Prostate gland (tissue), 2 donors: ENCODE data around the gene DTX4.

ENCODE experiments used
- POLR2AphosphoS5 ChIP-seq: sonication (generic); formaldehyde crosslinking; IDR thresholded peaks from one replicate; pipeline ENCODE4 v1.6.1; 2017; ENCODE audit warnings: antibody characterized with exemption
- TF ChIP-seq, protein P1 (sequence below), 4 experiments: fragments of 200-600 bp in 2 of 4; fragments of 450-650 bp in 2 of 4; sonication (generic) in 2 of 4; IDR thresholded peaks; 1 replicate in 3 of 4; 2 replicates in 1 of 4; pipeline ENCODE4 v1.5.1; 2016 to 2019; ENCODE audit warnings: antibody characterized with exemption in 4 of 4, mild to moderate bottlenecking in 2 of 4, moderate library complexity in 2 of 4

DNA sequence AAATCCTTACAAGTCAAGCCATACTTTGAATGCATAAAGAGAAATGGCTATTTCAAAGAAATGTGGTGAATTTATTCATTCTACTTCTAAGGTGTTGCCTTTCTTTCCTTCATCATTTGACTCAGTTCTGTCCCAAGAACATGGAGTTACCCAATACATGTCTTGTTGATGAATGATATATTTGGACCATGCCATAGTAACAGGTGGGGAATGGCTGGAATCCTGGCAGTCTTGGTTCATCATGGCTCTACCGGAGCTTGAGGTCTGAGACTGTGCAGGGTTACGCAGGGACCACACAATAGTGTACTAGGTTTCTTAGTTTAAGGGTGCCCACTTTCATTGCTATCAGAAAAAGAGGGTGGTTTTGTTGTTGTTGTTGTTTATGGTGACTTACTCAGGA lies 81.1 kb downstream of the DTX4 start:
- no peak for TF ChIP-seq POLR2AphosphoS5
- TF ChIP-seq, protein P1, sequence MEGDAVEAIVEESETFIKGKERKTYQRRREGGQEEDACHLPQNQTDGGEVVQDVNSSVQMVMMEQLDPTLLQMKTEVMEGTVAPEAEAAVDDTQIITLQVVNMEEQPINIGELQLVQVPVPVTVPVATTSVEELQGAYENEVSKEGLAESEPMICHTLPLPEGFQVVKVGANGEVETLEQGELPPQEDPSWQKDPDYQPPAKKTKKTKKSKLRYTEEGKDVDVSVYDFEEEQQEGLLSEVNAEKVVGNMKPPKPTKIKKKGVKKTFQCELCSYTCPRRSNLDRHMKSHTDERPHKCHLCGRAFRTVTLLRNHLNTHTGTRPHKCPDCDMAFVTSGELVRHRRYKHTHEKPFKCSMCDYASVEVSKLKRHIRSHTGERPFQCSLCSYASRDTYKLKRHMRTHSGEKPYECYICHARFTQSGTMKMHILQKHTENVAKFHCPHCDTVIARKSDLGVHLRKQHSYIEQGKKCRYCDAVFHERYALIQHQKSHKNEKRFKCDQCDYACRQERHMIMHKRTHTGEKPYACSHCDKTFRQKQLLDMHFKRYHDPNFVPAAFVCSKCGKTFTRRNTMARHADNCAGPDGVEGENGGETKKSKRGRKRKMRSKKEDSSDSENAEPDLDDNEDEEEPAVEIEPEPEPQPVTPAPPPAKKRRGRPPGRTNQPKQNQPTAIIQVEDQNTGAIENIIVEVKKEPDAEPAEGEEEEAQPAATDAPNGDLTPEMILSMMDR (IDR thresholded peaks at IDR 0.05) = no peak
